ENCODE data around the gene ADAMTS17. TPM values are rescaled to one million over a fixed set of nuclear protein-coding genes. Genes with fewer than 3 reads are reported as not detected.
A peak's percentile ranks its signal among the peaks of the same experiment; 100 is the strongest.

Gene ADAMTS17
- total RNA-seq, 4 donors from 2014 or later, result 4.5 to 11.4 (median 6.6) TPM

DNA sequence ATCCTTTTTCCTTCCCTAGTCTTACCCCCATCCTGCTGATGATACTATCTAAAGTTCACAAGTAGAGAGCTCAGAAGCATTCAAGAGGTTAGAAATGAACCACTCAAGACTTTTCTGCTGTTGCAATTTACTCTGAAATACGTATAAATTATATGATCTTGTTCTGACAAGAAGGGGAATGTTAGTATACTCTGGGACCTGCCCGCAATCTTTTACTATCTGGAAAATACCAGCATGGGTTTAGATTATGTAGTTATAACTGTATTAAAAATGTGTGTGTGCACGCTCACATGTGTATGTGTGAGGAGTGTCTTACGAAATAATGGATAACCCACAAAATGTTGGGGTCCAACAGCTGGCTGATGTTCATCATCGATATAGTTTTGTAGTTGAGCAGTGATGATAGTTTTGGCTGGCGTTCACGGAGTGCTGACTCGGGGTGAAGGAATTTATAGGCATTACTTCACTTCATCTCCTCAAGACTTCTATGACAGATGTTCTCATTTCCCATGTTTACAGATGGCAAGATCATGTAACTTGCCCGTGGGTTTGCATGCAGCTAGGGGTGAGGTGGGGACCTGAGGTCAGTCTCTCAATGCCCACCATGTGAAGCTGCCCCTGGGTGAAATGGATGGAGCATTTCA, 311.1 kb downstream of the ADAMTS17 start:
- Histone ChIP-seq H3K36me3 (no peaks in the 10 kb centered on the region), H3K4me1 (no peaks in the 10 kb centered on the region), H3K27ac (no peak overlapping the region), H3K4me3 (no peak overlapping the region), H3K9me3 (peaks cover 0 to 12% (median 6%) of the 10 kb centered on the region in 3 donors), H3K27me3 (no peaks in the 10 kb centered on the region)
- intact Hi-C loops (cut with DNase I), result no loop called here
- TF ChIP-seq POLR2A (IDR thresholded peaks at IDR 0.05) (no peak), CTCF (IDR thresholded peaks at IDR 0.05) (no peak)
- DNase-seq, result no peak
- 60 to 71% methylated on average over 9 of the region's 9 CpGs for WGBS, 2 donors

DNA sequence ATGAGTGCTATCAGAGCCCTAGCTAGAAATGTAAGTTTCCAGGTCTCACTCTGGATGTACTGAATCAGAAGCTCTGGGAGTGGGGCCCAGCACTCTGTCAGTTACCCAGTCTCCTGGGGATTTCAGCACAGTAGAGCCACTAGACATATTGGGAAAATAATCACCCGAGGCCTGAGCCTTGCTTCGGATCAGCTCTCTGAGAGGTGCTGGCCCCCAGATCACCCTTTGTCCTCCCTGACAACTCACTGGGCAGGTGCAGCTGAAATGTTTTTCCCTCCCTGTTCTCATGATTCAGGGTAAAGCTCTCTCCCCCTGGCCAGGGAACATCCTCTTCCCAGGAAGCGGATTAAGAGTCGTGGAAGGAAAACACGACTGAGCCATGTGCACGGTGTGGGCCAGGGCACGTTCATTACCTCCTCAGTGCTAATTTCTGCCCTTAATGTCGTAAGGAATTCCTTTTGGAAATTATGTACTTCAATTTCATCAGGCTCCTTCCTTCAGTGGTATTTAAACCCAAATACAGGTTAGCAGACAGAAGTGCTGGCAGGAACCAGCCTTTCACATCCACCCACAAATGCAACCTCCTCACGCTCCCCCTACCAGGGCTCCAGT, 311.8 kb downstream of the ADAMTS17 start:
- no peak overlapping the region for H3K27ac ChIP-seq
- intact Hi-C loops (cut with DNase I), result no loop called here
- WGBS, 2 donors, result 86 to 95% methylated on average over 3 to 9 of the region's 9 CpGs
- H3K27me3 ChIP-seq, result no peaks in the 10 kb centered on the region
- no peaks in the 10 kb centered on the region for H3K4me1 ChIP-seq
- H3K9me3 ChIP-seq, result peaks cover 0 to 12% (median 6%) of the 10 kb centered on the region in 3 donors
- H3K36me3 ChIP-seq, result no peaks in the 10 kb centered on the region
- TF ChIP-seq POLR2A (IDR thresholded peaks at IDR 0.05) (no peak), CTCF (IDR thresholded peaks at IDR 0.05) (no peak)
- H3K4me3 ChIP-seq, result no peak overlapping the region
- DNase-seq, result no peak

DNA sequence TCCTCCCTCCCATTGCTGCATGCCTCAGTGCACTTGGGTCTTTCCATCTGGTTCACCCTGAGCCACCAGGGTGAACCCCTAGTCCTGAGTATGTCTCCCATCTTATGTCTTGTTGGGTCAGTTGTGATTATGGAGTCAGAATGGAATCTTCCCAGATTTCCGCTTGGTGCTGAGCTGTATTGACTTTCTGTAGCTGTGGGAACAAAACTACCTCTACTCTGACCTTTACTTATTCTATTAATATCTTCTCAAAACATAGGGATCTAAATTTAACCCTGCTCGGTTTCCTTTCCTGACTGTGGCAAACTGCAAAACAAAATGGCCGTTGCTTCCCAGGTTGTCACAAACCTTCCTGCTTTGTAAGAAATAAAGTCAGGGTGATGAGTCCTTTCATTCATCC, 312.7 kb downstream of the ADAMTS17 start:
- Histone ChIP-seq H3K27me3 (no peaks in the 10 kb centered on the region), H3K36me3 (no peaks in the 10 kb centered on the region), H3K4me3 (no peak overlapping the region), H3K4me1 (no peaks in the 10 kb centered on the region), H3K27ac (no peak overlapping the region), H3K9me3 (peaks cover 0 to 12% (median 6%) of the 10 kb centered on the region in 3 donors)
- WGBS, 2 donors, result 73 to 84% methylated on average over 3 of the region's 3 CpGs
- intact Hi-C loops (cut with DNase I), result no loop called here
- TF ChIP-seq POLR2A (IDR thresholded peaks at IDR 0.05), result no peak
- no peak for TF ChIP-seq CTCF (IDR thresholded peaks at IDR 0.05)
- no peak for DNase-seq

DNA sequence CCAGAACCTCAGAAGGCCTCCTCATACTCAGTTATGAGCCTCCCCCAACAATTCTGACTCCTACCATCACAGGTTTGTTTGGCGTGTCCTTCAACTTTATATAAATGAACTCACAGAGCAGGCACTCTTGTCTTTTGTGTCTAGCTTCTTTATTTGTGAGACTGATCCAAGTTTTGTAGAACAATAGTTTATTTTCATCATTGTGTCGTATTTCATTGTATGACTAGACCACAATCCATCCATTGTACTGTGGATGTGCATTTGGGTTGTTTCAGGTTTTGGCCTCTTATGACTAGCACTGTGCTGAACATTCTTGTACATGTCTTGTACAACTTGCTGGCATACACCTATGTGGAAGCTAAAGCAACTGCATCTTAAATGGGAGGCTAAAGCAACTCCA, 315.7 kb downstream of the ADAMTS17 start:
- Histone ChIP-seq H3K4me1 (peaks cover 0 to 17% (median 0%) of the 10 kb centered on the region in 3 donors), H3K27ac (no peak overlapping the region), H3K4me3 (no peak overlapping the region), H3K9me3 (peaks cover 0 to 12% (median 6%) of the 10 kb centered on the region in 3 donors), H3K27me3 (no peaks in the 10 kb centered on the region), H3K36me3 (no peaks in the 10 kb centered on the region)
- 78 to 88% methylated on average over 2 of the region's 2 CpGs for WGBS, 2 donors
- DNase-seq, result no peak
- TF ChIP-seq POLR2A (IDR thresholded peaks at IDR 0.05) (no peak), CTCF (IDR thresholded peaks at IDR 0.05) (no peak)
- intact Hi-C loops (cut with DNase I), result no loop called here

- no peak for TF ChIP-seq POLR2A (IDR thresholded peaks at IDR 0.05)
- TF ChIP-seq CTCF (IDR thresholded peaks at IDR 0.05), result no peak
- no peak for DNase-seq
- Histone ChIP-seq H3K27ac (peak overlapping the region in 1 of 4 donors; percentile 33), H3K9me3 (peaks cover 0 to 6% (median 5%) of the 10 kb centered on the region in 3 donors), H3K36me3 (no peaks in the 10 kb centered on the region), H3K4me1 (peaks cover 0 to 25% (median 6%) of the 10 kb centered on the region in 3 donors), H3K27me3 (no peaks in the 10 kb centered on the region), H3K4me3 (peak overlapping the region in 1 of 4 donors; percentile 6)
- intact Hi-C loops (cut with DNase I), result no loop called here
- WGBS, 2 donors, result 29 to 37% methylated on average over 4 of the region's 4 CpGs
Observed at GRCh38 chr15:100022806-100023205, 319.0 kb downstream of the ADAMTS17 start.
